Neuron (in vitro differentiated cells): ENCODE data around the gene FANCL.
"Not testable (repeated sequence)": the region's sequence is repeated elsewhere in the genome, so short reads cannot be mapped to it uniquely, and the experiment has no call there.

ENCODE experiments used
- H2AFZ ChIP-seq: one replicate; pipeline ENCODE4 v1.6.1; 2013; ENCODE audit warnings: low read depth, mild to moderate bottlenecking, inconsistent platforms, low read length, moderate library complexity
- H3K27me3 ChIP-seq: one replicate; pipeline ENCODE4 v1.6.1; 2013; ENCODE audit warnings: low read length; ENCODE audit not compliant: insufficient read depth
- H3K36me3 ChIP-seq: one replicate; pipeline ENCODE4 v1.6.1; 2013; ENCODE audit warnings: low read length; ENCODE audit not compliant: insufficient read depth
- H3K4me1 ChIP-seq: one replicate; pipeline ENCODE4 v1.6.1; 2013; ENCODE audit warnings: low read length; ENCODE audit not compliant: insufficient read depth
- H3K4me3 ChIP-seq: 2 replicates; pipeline ENCODE4 v1.5.1; 2013; ENCODE audit warnings: mild to moderate bottlenecking, low read length, moderate library complexity
- H3K9me3 ChIP-seq: one replicate; pipeline ENCODE4 v1.6.1; 2013; ENCODE audit warnings: low read length

Gene FANCL

GRCh38 chr2:58157754-58158153 lies 83.4 kb downstream of the FANCL start:
- Histone ChIP-seq H3K4me1 (no peaks in the 10 kb centered on the region), H3K36me3 (peaks cover 44% of the 10 kb centered on the region), H3K4me3 (no peak overlapping the region), H2AFZ (no peak overlapping the region), H3K9me3 (no peaks in the 10 kb centered on the region), H3K27me3 (no peaks in the 10 kb centered on the region)

- H3K36me3 ChIP-seq, result peaks cover 38% of the 10 kb centered on the region
Measured at GRCh38 chr2:58156780-58157179, 84.3 kb downstream of the FANCL start.

GRCh38 chr2:58155160-58155778 lies 85.9 kb downstream of the FANCL start:
- no peak overlapping the region for H2AFZ ChIP-seq
- no peak overlapping the region for H3K4me3 ChIP-seq
- H3K36me3 ChIP-seq, result peaks cover 24% of the 10 kb centered on the region
- no peaks in the 10 kb centered on the region for H3K9me3 ChIP-seq
- H3K27me3 ChIP-seq, result no peaks in the 10 kb centered on the region
- no peaks in the 10 kb centered on the region for H3K4me1 ChIP-seq

More at GRCh38 chr2:58156780-58157179, 84.3 kb downstream of the FANCL start:
- no peaks in the 10 kb centered on the region for H3K27me3 ChIP-seq
- H3K4me1 ChIP-seq, result no peaks in the 10 kb centered on the region
- H3K4me3 ChIP-seq, result no peak overlapping the region
- no peaks in the 10 kb centered on the region for H3K9me3 ChIP-seq
- H2AFZ ChIP-seq, result no peak overlapping the region

GRCh38 chr2:58146707-58147106 lies 94.4 kb downstream of the FANCL start:
- Histone ChIP-seq H3K4me3 (no peak overlapping the region), H3K4me1 (no peaks in the 10 kb centered on the region), H3K27me3 (no peaks in the 10 kb centered on the region), H2AFZ (no peak overlapping the region), H3K36me3 (no peaks in the 10 kb centered on the region), H3K9me3 (no peaks in the 10 kb centered on the region)

GRCh38 chr2:58145769-58146168 lies 95.4 kb downstream of the FANCL start:
- H3K4me3 ChIP-seq, H2AFZ ChIP-seq, H3K36me3 ChIP-seq, H3K4me1 ChIP-seq, H3K9me3 ChIP-seq, H3K27me3 ChIP-seq: not testable (repeated sequence)

- H3K4me3 ChIP-seq, result no peak overlapping the region
- no peaks in the 10 kb centered on the region for H3K36me3 ChIP-seq
- no peaks in the 10 kb centered on the region for H3K27me3 ChIP-seq
- no peaks in the 10 kb centered on the region for H3K9me3 ChIP-seq
- H3K4me1 ChIP-seq, result no peaks in the 10 kb centered on the region
- no peak overlapping the region for H2AFZ ChIP-seq
Measured at GRCh38 chr2:58140508-58141072, 100.5 kb downstream of the FANCL start.

- no peaks in the 10 kb centered on the region for H3K27me3 ChIP-seq
- no peaks in the 10 kb centered on the region for H3K36me3 ChIP-seq
- H3K4me1 ChIP-seq, result no peaks in the 10 kb centered on the region
- no peaks in the 10 kb centered on the region for H3K9me3 ChIP-seq
- no peak overlapping the region for H2AFZ ChIP-seq
- no peak overlapping the region for H3K4me3 ChIP-seq
Measured at GRCh38 chr2:58138396-58139030, 102.6 kb downstream of the FANCL start.

- Histone ChIP-seq H3K36me3 (no peaks in the 10 kb centered on the region), H3K4me3 (no peak overlapping the region), H3K27me3 (no peaks in the 10 kb centered on the region), H3K9me3 (no peaks in the 10 kb centered on the region), H3K4me1 (no peaks in the 10 kb centered on the region), H2AFZ (no peak overlapping the region)
Measured at GRCh38 chr2:58137856-58138255, 103.3 kb downstream of the FANCL start.

- Histone ChIP-seq H3K36me3 (no peaks in the 10 kb centered on the region), H3K4me3 (no peak overlapping the region), H3K9me3 (no peaks in the 10 kb centered on the region), H2AFZ (no peak overlapping the region), H3K4me1 (no peaks in the 10 kb centered on the region), H3K27me3 (no peaks in the 10 kb centered on the region)
Measured at GRCh38 chr2:58137221-58137620, 103.9 kb downstream of the FANCL start.

- no peaks in the 10 kb centered on the region for H3K36me3 ChIP-seq
- no peak overlapping the region for H3K4me3 ChIP-seq
- no peaks in the 10 kb centered on the region for H3K4me1 ChIP-seq
Measured at GRCh38 chr2:58135861-58136260, 105.3 kb downstream of the FANCL start.

GRCh38 chr2:58133395-58133794 lies 107.7 kb downstream of the FANCL start:
- Histone ChIP-seq H3K4me1 (no peaks in the 10 kb centered on the region), H3K27me3 (no peaks in the 10 kb centered on the region), H2AFZ (no peak overlapping the region), H3K4me3 (no peak overlapping the region), H3K36me3 (no peaks in the 10 kb centered on the region), H3K9me3 (no peaks in the 10 kb centered on the region)

More at GRCh38 chr2:58135861-58136260, 105.3 kb downstream of the FANCL start:
- Histone ChIP-seq H3K9me3 (no peaks in the 10 kb centered on the region), H2AFZ (no peak overlapping the region), H3K27me3 (no peaks in the 10 kb centered on the region)

- Histone ChIP-seq H2AFZ (no peak overlapping the region), H3K27me3 (no peaks in the 10 kb centered on the region), H3K9me3 (no peaks in the 10 kb centered on the region), H3K4me1 (no peaks in the 10 kb centered on the region), H3K4me3 (no peak overlapping the region), H3K36me3 (no peaks in the 10 kb centered on the region)
Measured at GRCh38 chr2:58131191-58132011, 109.7 kb downstream of the FANCL start.

GRCh38 chr2:58130238-58130637 lies 110.9 kb downstream of the FANCL start:
- Histone ChIP-seq H3K27me3 (no peaks in the 10 kb centered on the region), H3K36me3 (no peaks in the 10 kb centered on the region)

More at GRCh38 chr2:58130238-58130637, 110.9 kb downstream of the FANCL start:
- Histone ChIP-seq H2AFZ (no peak overlapping the region), H3K4me1 (no peaks in the 10 kb centered on the region), H3K9me3 (no peaks in the 10 kb centered on the region), H3K4me3 (no peak overlapping the region)
